Posterior cingulate gyrus (tissue), 11 donors: ENCODE results near the gene DGKH.
"Not testable (repeated sequence)": the region's sequence is repeated elsewhere in the genome, so short reads cannot be mapped to it uniquely, and the experiment has no call there.

Source experiments
- DNase-seq, 10 donors: peaks; one replicate each; pipeline versions ENCODE4 v3.0.0 to v3.0.0-alpha.2; 2020 to 2021; ENCODE audit warnings: mixed read lengths in 3 of 10
- intact Hi-C: fragments of 100-400 bp; cut with DNase I; formaldehyde crosslinking; loops from one replicate; pipeline ENCODE4 v1.15.1; 2023

Gene DGKH

GRCh38 chr13:42216422-42216735 is 167.9 kb downstream of the DGKH start:
- peak in 1 of 10 donors; percentile 25 for DNase-seq
- intact Hi-C loops: no loop called here

GRCh38 chr13:42218576-42218975 is 170.1 kb downstream of the DGKH start:
- DNase-seq: no peak
- intact Hi-C loops: no loop called here

- intact Hi-C loops: no loop called here
- no peak for DNase-seq
Observed at GRCh38 chr13:42219051-42219450, 170.6 kb downstream of the DGKH start.

- no peak for DNase-seq
- intact Hi-C loops: no loop called here
Observed at GRCh38 chr13:42219876-42220275, 171.4 kb downstream of the DGKH start.

GRCh38 chr13:42221121-42221765 is 172.8 kb downstream of the DGKH start:
- intact Hi-C loops: no loop called here
- DNase-seq: no peak

- no peak for DNase-seq
- intact Hi-C loops: no loop called here
Observed at GRCh38 chr13:42223681-42224080, 175.2 kb downstream of the DGKH start.

- no peak for DNase-seq
- intact Hi-C loops: no loop called here
Observed at GRCh38 chr13:42225051-42225450, 176.6 kb downstream of the DGKH start.

GRCh38 chr13:42226759-42227158 is 178.3 kb downstream of the DGKH start:
- DNase-seq, intact Hi-C loops: not testable (repeated sequence)

- intact Hi-C loops: no loop called here
- no peak for DNase-seq
Observed at GRCh38 chr13:42228527-42228926, 180.1 kb downstream of the DGKH start.

- DNase-seq: no peak
Observed at GRCh38 chr13:42229287-42229686, 180.8 kb downstream of the DGKH start.

GRCh38 chr13:42232671-42233070 is 184.2 kb downstream of the DGKH start:
- intact Hi-C loops: no loop called here
- DNase-seq: no peak

More at GRCh38 chr13:42229287-42229686, 180.8 kb downstream of the DGKH start:
- intact Hi-C loops: no loop called here

GRCh38 chr13:42233726-42234125 is 185.3 kb downstream of the DGKH start:
- intact Hi-C loops: no loop called here
- DNase-seq: no peak

- intact Hi-C loops: no loop called here
- DNase-seq: no peak
Observed at GRCh38 chr13:42239161-42239560, 190.7 kb downstream of the DGKH start.

GRCh38 chr13:42239644-42240043 is 191.2 kb downstream of the DGKH start:
- intact Hi-C loops: no loop called here
- no peak for DNase-seq

GRCh38 chr13:42246541-42246940 is 198.1 kb downstream of the DGKH start:
- intact Hi-C loops: no loop called here
- DNase-seq: no peak

- DNase-seq: no peak
- intact Hi-C loops: no loop called here
Observed at GRCh38 chr13:42247883-42248282, 199.4 kb downstream of the DGKH start.

GRCh38 chr13:42255886-42256285 is 207.4 kb downstream of the DGKH start:
- no peak for DNase-seq
- intact Hi-C loops: no loop called here

GRCh38 chr13:42258747-42259146 is 210.3 kb downstream of the DGKH start:
- DNase-seq: no peak
- intact Hi-C loops: no loop called here

- intact Hi-C loops: no loop called here
- DNase-seq: no peak
Observed at GRCh38 chr13:42259515-42259914, 211.1 kb downstream of the DGKH start.

- DNase-seq: no peak
- intact Hi-C loops: no loop called here
Observed at GRCh38 chr13:42260903-42261654, 212.6 kb downstream of the DGKH start.

- intact Hi-C loops: no loop called here
- DNase-seq: no peak
Observed at GRCh38 chr13:42266473-42266872, 218.0 kb downstream of the DGKH start.

GRCh38 chr13:42270160-42270856 is 221.9 kb downstream of the DGKH start:
- DNase-seq: no peak
- intact Hi-C loops: loop anchor here (10.0 kb wide), 1 partner anchor 226 kb away; the partner anchor contains the start of gene DGKH
